Stomach smooth muscle (tissue), 2 donors: ENCODE measurements around the gene STK11IP.

Experiments
- H3K27ac ChIP-seq: one replicate; pipeline ENCODE4 v1.7.0; 2013; ENCODE audit warnings: mild to moderate bottlenecking, low read length, inconsistent platforms
- H3K27me3 ChIP-seq, 2 donors: one replicate each; pipeline ENCODE4 v1.7.0; 2013; ENCODE audit warnings: low read length in 2 of 2; ENCODE audit not compliant: insufficient read depth in 2 of 2, control insufficient read depth in 1 of 2
- H3K36me3 ChIP-seq, 2 donors: one replicate each; pipeline ENCODE4 v1.7.0; 2013; ENCODE audit warnings: low read length in 2 of 2; ENCODE audit not compliant: control insufficient read depth in 2 of 2, insufficient read depth in 2 of 2
- H3K4me1 ChIP-seq: one replicate; pipeline ENCODE4 v1.7.0; 2013; ENCODE audit warnings: low read length; ENCODE audit not compliant: control insufficient read depth, insufficient read depth
- H3K4me3 ChIP-seq, 2 donors: one replicate each; pipeline ENCODE4 v1.7.0; 2013; ENCODE audit warnings: low read length in 2 of 2
- H3K9ac ChIP-seq, 2 donors: one replicate each; pipeline ENCODE4 v1.7.0; 2013; ENCODE audit warnings: low read length in 2 of 2, mild to moderate bottlenecking in 1 of 2
- H3K9me3 ChIP-seq, 2 donors: one replicate each; pipeline ENCODE4 v1.7.0; 2013; ENCODE audit warnings: low read length in 2 of 2; ENCODE audit not compliant: control insufficient read depth in 2 of 2
- donor health status: healthy.
- donor health status: Pancreatic carcinoma.

The STK11IP gene

DNA sequence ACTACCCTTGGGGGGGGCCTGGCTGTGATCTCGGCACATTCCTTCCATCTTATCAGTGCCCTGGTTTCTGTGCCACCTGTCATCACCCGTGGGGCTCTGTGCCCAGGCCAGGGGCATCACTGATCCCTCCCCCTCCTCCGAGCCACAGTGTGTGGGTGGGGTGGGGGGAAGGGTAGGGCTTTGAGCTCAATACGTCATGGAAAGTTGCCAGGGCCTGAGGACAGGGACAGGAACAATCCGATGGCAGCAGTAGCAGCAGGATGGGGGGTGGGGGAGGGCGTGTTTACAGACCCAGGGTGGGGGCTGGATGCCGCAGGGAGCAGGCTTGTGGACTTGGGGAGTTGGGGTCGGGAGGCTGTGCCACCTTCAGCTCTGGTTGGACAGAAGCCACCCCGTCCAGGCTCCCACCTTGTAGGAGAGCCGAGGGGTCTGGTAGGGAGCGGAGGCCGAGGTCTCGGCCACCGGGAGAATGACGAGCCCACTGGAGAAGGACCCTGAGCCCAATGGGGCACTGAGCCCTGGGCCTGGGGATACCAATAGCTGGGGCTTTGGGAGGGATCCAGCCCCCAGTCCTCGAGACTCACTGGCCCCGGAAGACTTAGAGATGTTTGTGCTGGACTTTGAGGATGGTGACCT is 33.2 kb downstream of the STK11IP start:
- Histone ChIP-seq H3K9ac (no peak overlapping the region), H3K9me3 (no peaks in the 10 kb centered on the region), H3K36me3 (no peaks in the 10 kb centered on the region), H3K27me3 (no peaks in the 10 kb centered on the region), H3K27ac (no peak overlapping the region), H3K4me3 (no peak overlapping the region), H3K4me1 (peaks cover 13% of the 10 kb centered on the region)

DNA sequence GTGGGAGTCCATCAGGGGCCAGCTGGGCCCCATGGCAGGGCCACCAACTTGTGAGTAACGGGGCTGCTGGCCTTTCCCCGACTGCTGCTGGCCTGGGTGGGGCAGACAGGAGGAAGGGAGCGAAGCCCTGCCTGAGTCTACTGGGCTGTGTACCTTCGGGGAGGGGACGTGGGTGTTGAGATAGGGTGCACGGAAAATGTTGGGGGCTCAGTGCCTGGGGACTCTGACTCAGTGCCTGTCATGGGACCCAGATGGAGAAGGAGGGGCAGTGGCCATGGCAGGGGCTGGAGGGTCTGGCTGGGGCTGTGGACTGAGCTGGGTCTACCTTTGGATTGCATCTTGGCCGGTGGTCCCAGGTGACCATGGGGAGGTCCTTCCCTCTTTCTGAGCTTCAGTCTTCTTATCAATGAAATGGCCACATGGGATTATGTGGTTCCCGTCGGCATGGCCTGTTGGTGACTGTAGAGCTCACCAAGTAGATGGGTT is 33.8 kb downstream of the STK11IP start:
- Histone ChIP-seq H3K4me3 (no peak overlapping the region), H3K4me1 (peaks cover 13% of the 10 kb centered on the region), H3K27ac (no peak overlapping the region), H3K9me3 (no peaks in the 10 kb centered on the region), H3K27me3 (no peaks in the 10 kb centered on the region), H3K36me3 (no peaks in the 10 kb centered on the region), H3K9ac (no peak overlapping the region)

DNA sequence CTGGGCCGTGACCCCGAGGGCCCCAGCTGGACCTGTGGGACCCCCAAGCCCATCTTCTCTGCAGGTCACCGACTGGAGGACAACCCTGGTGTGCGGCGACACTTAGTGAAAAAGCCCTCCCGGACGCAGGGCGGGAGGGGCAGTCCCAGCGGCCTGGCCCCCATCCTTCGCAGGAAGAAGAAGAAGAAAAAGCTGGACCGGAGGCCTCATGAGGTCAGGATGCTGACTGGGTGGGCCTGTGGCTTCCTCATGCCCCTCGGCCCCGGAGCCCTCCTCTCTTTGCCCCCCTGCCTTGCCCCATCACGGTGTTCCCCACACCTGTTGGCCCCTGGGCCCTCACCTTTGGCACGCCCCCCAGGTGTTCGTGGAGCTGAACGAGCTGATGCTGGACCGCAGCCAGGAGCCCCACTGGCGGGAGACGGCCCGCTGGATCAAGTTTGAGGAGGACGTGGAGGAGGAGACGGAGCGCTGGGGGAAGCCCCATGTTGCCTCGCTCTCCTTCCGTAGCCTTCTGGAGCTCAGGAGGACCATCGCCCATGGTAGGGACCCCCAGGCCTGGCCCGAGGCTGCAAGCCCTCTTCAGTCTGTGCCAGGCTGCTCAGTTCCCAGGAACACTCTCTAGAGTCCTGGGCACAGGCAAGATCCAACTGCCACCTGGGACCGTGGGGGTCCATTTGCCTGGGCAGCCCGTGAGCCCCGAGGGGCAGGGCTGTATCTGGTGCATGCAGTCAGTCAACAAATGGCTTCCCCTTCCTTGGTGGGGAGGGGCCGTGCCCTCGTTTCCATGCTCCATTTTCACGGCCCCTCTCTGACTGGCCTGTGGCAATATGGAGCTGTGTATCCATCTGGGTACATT is 34.5 kb downstream of the STK11IP start:
- H3K4me1 ChIP-seq: peaks cover 11% of the 10 kb centered on the region
- no peak overlapping the region for H3K4me3 ChIP-seq
- H3K27ac ChIP-seq: no peak overlapping the region
- H3K9ac ChIP-seq: no peak overlapping the region
- H3K36me3 ChIP-seq: no peaks in the 10 kb centered on the region
- no peaks in the 10 kb centered on the region for H3K27me3 ChIP-seq
- H3K9me3 ChIP-seq: no peaks in the 10 kb centered on the region

DNA sequence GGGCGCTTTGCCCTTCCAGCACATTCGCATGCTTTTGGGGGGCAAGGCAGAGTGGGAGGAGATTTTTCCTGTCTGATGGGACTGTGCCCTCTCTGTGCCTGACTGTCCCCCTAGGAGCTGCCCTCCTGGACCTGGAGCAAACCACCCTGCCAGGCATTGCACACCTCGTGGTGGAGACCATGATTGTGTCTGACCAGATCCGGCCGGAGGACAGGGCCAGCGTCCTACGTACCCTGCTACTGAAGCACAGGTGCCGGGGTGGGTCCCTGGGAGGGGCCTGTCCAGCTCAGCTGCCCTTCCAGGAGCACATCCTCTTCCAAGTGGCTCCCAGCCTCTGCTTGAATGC is 35.1 kb downstream of the STK11IP start:
- H3K4me3 ChIP-seq: no peak overlapping the region
- no peaks in the 10 kb centered on the region for H3K27me3 ChIP-seq
- H3K27ac ChIP-seq: no peak overlapping the region
- no peak overlapping the region for H3K9ac ChIP-seq
- H3K4me1 ChIP-seq: peaks cover 8% of the 10 kb centered on the region
- H3K9me3 ChIP-seq: no peaks in the 10 kb centered on the region
- no peaks in the 10 kb centered on the region for H3K36me3 ChIP-seq

DNA sequence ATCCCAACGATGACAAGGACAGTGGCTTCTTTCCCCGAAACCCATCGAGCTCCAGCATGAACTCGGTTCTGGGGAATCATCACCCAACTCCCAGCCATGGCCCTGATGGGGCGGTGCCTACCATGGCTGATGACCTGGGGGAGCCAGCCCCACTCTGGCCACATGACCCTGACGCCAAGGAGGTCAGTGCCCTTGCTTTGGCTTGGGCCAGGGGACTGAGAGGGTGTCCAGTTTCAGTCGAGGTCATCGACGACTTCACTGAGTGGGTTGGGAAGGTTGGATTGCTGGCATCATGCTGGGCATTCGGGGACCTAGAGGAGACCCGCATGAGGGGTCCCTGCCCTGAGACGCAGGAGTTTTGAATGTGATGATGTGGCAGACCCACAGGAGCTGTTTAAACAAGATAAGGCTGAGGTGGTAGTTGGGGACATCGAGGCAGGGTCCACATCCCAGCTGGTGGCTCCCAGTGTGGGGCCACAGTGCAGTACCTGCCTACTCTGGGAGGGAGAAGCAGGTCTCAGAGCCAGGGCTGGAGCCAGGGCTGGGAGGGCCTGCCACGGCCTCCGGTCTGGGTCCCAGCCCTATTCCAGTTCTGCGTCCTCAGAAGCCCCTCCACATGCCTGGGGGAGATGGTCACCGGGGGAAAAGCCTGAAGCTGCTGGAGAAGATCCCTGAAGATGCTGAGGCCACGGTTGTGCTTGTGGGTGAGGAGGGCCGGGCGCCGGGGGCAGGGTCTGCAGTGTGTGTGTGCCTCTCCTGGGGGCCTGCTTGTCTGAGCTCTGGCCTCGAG is 35.8 kb downstream of the STK11IP start:
- H3K27me3 ChIP-seq: no peaks in the 10 kb centered on the region
- H3K9me3 ChIP-seq: no peaks in the 10 kb centered on the region
- H3K36me3 ChIP-seq: no peaks in the 10 kb centered on the region
- H3K9ac ChIP-seq: no peak overlapping the region
- H3K4me3 ChIP-seq: no peak overlapping the region
- no peak overlapping the region for H3K27ac ChIP-seq
- H3K4me1 ChIP-seq: peaks cover 2% of the 10 kb centered on the region

DNA sequence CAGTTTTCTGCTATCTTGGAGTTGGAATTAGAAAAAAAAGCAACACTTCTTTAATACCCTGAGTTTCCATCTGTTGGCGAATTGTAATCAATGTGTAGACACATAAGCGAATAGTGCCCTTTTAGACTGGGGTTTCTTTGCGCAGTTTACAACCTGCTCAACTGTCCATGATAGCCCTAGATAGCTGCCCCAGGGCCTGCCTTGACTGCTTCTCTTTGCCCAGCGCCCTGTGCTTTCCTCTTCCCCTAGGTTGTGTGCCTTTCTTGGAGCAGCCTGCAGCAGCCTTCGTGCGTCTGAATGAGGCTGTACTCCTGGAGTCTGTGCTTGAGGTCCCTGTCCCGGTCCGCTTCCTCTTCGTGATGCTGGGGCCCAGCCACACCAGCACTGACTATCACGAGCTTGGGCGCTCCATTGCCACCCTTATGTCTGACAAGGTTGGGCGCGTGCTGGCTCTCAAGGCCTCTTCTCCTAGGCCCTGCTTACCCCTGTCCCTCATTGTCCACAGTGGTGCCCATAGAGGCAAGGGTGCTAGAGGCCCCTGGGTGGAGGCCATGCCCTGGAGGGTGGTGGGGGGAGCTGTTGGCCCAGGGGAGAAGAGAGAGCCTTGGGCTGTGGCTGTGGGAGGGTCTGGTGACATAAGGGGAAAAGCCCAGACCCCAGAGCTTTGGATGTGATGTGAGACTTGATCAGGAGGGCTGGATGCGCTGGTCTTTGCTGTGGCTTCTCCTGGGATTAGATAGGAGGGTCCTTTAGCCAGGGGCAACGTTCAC is 36.7 kb downstream of the STK11IP start:
- H3K36me3 ChIP-seq: no peaks in the 10 kb centered on the region
- no peak overlapping the region for H3K4me3 ChIP-seq
- no peak overlapping the region for H3K9ac ChIP-seq
- H3K4me1 ChIP-seq: no peaks in the 10 kb centered on the region
- H3K9me3 ChIP-seq: no peaks in the 10 kb centered on the region
- H3K27ac ChIP-seq: no peak overlapping the region
- H3K27me3 ChIP-seq: no peaks in the 10 kb centered on the region

DNA sequence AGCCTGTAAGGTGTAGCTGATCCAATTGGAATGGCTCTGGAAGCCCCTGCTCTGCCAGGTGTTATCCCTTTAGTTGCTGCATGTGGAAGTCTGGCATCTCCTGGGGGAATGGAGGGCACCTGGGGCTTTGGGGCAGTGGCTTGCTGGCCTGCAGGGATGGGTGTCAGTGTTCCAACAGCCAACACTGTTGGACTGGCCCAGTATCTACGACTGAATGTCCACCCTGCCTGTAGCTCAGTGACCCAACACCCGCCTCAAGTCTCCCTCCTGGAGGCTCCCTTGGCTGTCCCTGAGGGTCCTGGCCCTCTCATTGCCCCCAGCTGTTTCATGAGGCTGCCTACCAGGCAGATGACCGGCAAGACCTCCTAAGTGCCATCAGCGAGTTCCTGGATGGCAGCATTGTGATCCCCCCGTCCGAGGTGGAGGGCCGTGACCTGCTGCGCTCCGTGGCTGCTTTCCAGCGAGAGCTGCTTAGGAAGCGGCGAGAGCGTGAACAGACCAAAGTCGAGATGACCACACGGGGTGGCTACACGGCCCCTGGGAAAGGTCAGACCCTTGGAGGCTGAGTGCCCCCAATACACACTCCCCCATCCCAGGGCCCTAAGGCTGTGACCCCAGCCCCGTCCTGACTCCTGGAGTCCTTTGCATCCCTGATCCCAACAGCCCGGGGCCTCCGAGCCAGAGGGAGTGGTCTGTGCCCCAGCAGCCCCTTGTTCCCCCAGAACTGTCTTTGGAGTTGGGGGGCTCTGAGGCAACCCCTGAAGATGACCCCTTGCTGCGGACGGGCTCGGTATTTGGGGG is 37.5 kb downstream of the STK11IP start:
- no peaks in the 10 kb centered on the region for H3K36me3 ChIP-seq
- no peak overlapping the region for H3K4me3 ChIP-seq
- no peak overlapping the region for H3K27ac ChIP-seq
- H3K9me3 ChIP-seq: no peaks in the 10 kb centered on the region
- H3K9ac ChIP-seq: no peak overlapping the region
- no peaks in the 10 kb centered on the region for H3K4me1 ChIP-seq
- no peaks in the 10 kb centered on the region for H3K27me3 ChIP-seq

DNA sequence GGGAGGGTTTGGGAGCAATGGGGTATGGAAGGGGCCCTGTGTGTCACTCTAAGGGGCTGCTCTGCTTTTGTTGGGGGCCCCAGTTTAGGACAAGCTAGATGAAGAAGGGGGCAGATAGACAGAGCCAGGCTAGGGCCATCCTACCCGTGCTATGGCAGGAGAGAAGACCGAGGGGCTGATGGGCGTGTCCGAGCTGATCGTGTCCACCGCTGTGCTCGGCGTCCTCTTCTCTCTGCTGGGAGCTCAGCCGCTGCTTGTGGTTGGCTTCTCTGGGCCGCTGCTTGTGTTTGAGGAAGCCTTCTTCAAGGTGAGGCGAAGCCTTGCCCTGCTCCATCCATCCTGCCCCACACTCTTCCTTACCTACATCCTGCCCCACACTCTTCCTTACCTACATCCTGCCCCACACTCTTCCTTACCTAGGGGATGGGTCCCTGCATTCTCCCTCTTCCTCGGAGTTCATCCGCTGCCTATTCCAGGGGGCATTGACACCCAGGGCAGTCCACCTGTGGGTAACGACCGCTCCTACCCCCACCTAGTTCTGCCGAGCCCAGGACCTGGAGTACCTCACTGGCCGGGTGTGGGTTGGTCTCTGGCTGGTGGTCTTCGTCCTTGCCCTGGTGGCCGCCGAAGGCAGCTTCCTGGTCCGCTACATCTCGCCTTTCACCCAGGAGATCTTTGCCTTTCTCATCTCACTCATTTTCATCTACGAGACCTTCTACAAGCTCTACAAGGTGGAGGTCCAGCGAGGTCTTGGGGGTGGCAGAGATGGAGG is 38.7 kb downstream of the STK11IP start:
- Histone ChIP-seq H3K36me3 (no peaks in the 10 kb centered on the region), H3K4me3 (no peak overlapping the region), H3K9ac (no peak overlapping the region), H3K27me3 (no peaks in the 10 kb centered on the region), H3K9me3 (no peaks in the 10 kb centered on the region), H3K4me1 (no peaks in the 10 kb centered on the region), H3K27ac (no peak overlapping the region)

DNA sequence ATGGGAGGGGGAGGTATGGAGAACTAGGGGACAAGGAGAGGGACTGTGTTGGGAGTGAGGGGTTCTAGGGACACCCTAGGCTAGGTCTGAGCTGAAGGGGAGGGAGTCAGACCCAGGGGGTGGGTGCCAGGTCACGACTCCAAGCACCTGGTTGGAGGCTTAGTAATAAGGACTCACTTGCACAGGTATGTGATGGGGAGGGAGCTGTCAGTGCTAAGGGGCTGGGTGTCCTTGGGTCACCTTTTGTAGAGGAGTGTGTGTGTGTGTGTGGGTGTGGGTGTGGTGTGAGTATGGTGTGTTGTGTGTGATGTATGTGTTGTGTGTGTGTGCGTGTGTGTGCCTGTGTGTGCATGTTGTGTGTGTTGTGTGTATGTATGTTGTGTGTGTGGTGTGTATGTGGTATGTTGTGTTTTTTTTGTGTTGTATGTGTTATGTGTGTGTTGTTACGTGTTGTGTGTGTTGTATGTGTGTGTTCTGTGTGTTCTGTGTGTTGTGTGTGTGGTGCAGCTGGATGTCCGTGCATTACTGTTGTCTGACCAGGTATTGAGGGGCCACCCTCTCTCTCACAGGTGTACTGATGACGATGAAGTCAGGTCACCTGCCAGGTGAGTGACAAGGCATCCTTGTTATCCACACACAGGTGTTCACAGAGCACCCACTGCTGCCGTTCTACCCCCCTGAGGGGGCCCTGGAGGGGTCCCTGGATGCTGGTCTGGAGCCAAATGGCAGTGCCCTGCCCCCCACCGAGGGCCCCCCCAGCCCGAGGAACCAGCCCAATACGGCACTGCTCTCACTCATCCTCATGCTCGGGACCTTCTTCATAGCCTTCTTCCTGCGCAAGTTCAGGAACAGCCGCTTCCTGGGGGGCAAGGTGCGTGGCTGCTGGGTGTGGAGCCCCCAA is 39.5 kb downstream of the STK11IP start:
- peaks cover 2% of the 10 kb centered on the region for H3K4me1 ChIP-seq
- no peak overlapping the region for H3K27ac ChIP-seq
- no peaks in the 10 kb centered on the region for H3K27me3 ChIP-seq
- no peaks in the 10 kb centered on the region for H3K36me3 ChIP-seq
- H3K9me3 ChIP-seq: no peaks in the 10 kb centered on the region
- no peak overlapping the region for H3K4me3 ChIP-seq
- H3K9ac ChIP-seq: no peak overlapping the region
